Breast epithelium (tissue), 3 donors: ENCODE data around the gene ZNF420.

Source experiments
- CTCF ChIP-seq, 3 donors: fragments of 450-650 bp; IDR thresholded peaks; one replicate each; pipeline ENCODE4 v1.5.1; 2016 to 2017; ENCODE audit warnings: antibody characterized with exemption in 3 of 3, mild to moderate bottlenecking in 3 of 3, moderate library complexity in 3 of 3
- POLR2A ChIP-seq: fragments of 450-650 bp; IDR thresholded peaks from one replicate; pipeline ENCODE4 v1.6.1; 2016; ENCODE audit warnings: antibody characterized with exemption, mild to moderate bottlenecking, moderate library complexity

DNA sequence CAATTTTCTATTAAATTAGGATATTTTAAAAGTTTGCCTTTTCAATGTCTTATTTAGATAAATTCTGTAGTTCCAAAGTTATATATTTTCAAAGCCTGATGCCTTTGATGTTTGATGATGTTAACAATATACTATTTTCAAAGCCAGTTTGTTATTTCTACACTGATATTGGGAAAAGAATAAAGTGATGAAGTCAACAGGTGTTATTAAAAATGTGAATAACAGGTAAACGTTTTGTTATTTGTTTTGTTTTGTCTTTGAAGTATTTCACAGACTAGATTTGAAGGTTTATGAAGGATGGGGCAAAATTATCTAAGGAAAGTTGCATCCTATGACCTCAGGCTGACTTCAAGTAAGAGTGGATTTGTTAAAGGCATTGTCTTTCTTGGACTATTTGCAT is 33.1 kb upstream of the ZNF420 start:
- no peak for TF ChIP-seq CTCF (IDR thresholded peaks at IDR 0.05)
- TF ChIP-seq POLR2A = no peak
